GM19395 (cell line): ENCODE data around the gene POLD3.

ENCODE experiments used
- ATAC-seq: cut with Tn5 transposase; IDR thresholded peaks from one replicate; pipeline ENCODE4 v1.9.1; 2021; ENCODE audit warnings: mild to moderate bottlenecking, moderate library complexity; ENCODE audit not compliant: unreplicated experiment

POLD3 gene

GRCh38 chr11:74672332-74672955 is 80.1 kb downstream of the POLD3 start:
- no peak for ATAC-seq

GRCh38 chr11:74672956-74673692 is 80.7 kb downstream of the POLD3 start:
- ATAC-seq, result no peak

GRCh38 chr11:74673693-74674360 is 81.4 kb downstream of the POLD3 start:
- no peak for ATAC-seq

GRCh38 chr11:74675761-74676160 is 83.4 kb downstream of the POLD3 start:
- no peak for ATAC-seq

GRCh38 chr11:74676596-74676995 is 84.2 kb downstream of the POLD3 start:
- ATAC-seq, result no peak

- ATAC-seq, result no peak
Measured at GRCh38 chr11:74677131-74677530, 84.7 kb downstream of the POLD3 start.

- no peak for ATAC-seq
Measured at GRCh38 chr11:74678041-74678440, 85.7 kb downstream of the POLD3 start.

GRCh38 chr11:74678591-74679512 is 86.5 kb downstream of the POLD3 start:
- ATAC-seq, result no peak

- ATAC-seq, result no peak
Measured at GRCh38 chr11:74679513-74679865, 87.1 kb downstream of the POLD3 start.

- no peak for ATAC-seq
Measured at GRCh38 chr11:74680035-74680671, 87.8 kb downstream of the POLD3 start.

- ATAC-seq, result no peak
Measured at GRCh38 chr11:74680703-74681531, 88.5 kb downstream of the POLD3 start.

- no peak for ATAC-seq
Measured at GRCh38 chr11:74681686-74682651, 89.6 kb downstream of the POLD3 start.

- ATAC-seq, result no peak
Measured at GRCh38 chr11:74682731-74683278, 90.4 kb downstream of the POLD3 start.

GRCh38 chr11:74683279-74683871 is 91.0 kb downstream of the POLD3 start:
- no peak for ATAC-seq

GRCh38 chr11:74683941-74684481 is 91.6 kb downstream of the POLD3 start:
- no peak for ATAC-seq

- ATAC-seq, result no peak
Measured at GRCh38 chr11:74684661-74685060, 92.3 kb downstream of the POLD3 start.

- ATAC-seq, result no peak
Measured at GRCh38 chr11:74685338-74685737, 93.0 kb downstream of the POLD3 start.

GRCh38 chr11:74685905-74686304 is 93.5 kb downstream of the POLD3 start:
- ATAC-seq, result no peak
